Ishikawa (cell line): Measurements from ENCODE around the gene NHS.

Experiments
- CEBPB ChIP-seq: IDR thresholded peaks from 2 replicates; pipeline ENCODE4 v1.6.1; 2012
- CREB1 ChIP-seq: IDR thresholded peaks from 2 replicates; pipeline ENCODE4 v1.6.1; 2012; ENCODE audit warnings: low read depth
- EGR1 ChIP-seq: IDR thresholded peaks from 2 replicates; pipeline ENCODE4 v1.6.1; 2012
- EP300 ChIP-seq: IDR thresholded peaks from 2 replicates; pipeline ENCODE4 v1.6.1; 2012; ENCODE audit warnings: borderline replicate concordance
- FOXM1 ChIP-seq: IDR thresholded peaks from 2 replicates; pipeline ENCODE4 v1.6.1; 2012; ENCODE audit warnings: low read depth, borderline replicate concordance
- NFIC ChIP-seq: IDR thresholded peaks from 2 replicates; pipeline ENCODE4 v1.6.1; 2012
- RAD21 ChIP-seq: IDR thresholded peaks from 2 replicates; pipeline ENCODE4 v1.6.1; 2012; ENCODE audit warnings: low read depth
- TAF1 ChIP-seq: IDR thresholded peaks from 2 replicates; pipeline ENCODE4 v1.6.1; 2012; ENCODE audit warnings: low read depth, mild to moderate bottlenecking
- TCF12 ChIP-seq: IDR thresholded peaks from 2 replicates; pipeline ENCODE4 v1.6.1; 2012; ENCODE audit warnings: low read depth
- TEAD4 ChIP-seq: IDR thresholded peaks from 2 replicates; pipeline ENCODE4 v1.6.1; 2012
- USF1 ChIP-seq: IDR thresholded peaks from 2 replicates; pipeline ENCODE4 v1.6.1; 2012
- YY1 ChIP-seq: IDR thresholded peaks from 2 replicates; pipeline ENCODE4 v1.6.1; 2012; ENCODE audit warnings: low read depth
- ZBTB7A ChIP-seq: IDR thresholded peaks from 2 replicates; pipeline ENCODE4 v1.6.1; 2012; ENCODE audit warnings: low read depth
- TF ChIP-seq, protein P1 (sequence below): IDR thresholded peaks from 2 replicates; pipeline ENCODE4 v1.6.1; 2012
- TF ChIP-seq, protein P2 (sequence below): IDR thresholded peaks from 2 replicates; pipeline ENCODE4 v1.6.1; 2012; ENCODE audit warnings: low read depth, mild to moderate bottlenecking

Gene NHS

GRCh38 chrX:17435476-17435875 is 60.5 kb downstream of the NHS start:
- no peak for TF ChIP-seq CEBPB
- TF ChIP-seq ZBTB7A: no peak
- no peak for TF ChIP-seq TEAD4
- no peak for TF ChIP-seq FOXM1
- TF ChIP-seq EGR1: no peak
- no peak for TF ChIP-seq CREB1
- no peak for TF ChIP-seq YY1
- no peak for TF ChIP-seq TAF1
- TF ChIP-seq NFIC: no peak
- TF ChIP-seq RAD21: no peak
- no peak for TF ChIP-seq TCF12
- no peak for TF ChIP-seq EP300
- TF ChIP-seq, protein P1, sequence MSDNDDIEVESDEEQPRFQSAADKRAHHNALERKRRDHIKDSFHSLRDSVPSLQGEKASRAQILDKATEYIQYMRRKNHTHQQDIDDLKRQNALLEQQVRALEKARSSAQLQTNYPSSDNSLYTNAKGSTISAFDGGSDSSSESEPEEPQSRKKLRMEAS: no peak
- TF ChIP-seq, protein P2, sequence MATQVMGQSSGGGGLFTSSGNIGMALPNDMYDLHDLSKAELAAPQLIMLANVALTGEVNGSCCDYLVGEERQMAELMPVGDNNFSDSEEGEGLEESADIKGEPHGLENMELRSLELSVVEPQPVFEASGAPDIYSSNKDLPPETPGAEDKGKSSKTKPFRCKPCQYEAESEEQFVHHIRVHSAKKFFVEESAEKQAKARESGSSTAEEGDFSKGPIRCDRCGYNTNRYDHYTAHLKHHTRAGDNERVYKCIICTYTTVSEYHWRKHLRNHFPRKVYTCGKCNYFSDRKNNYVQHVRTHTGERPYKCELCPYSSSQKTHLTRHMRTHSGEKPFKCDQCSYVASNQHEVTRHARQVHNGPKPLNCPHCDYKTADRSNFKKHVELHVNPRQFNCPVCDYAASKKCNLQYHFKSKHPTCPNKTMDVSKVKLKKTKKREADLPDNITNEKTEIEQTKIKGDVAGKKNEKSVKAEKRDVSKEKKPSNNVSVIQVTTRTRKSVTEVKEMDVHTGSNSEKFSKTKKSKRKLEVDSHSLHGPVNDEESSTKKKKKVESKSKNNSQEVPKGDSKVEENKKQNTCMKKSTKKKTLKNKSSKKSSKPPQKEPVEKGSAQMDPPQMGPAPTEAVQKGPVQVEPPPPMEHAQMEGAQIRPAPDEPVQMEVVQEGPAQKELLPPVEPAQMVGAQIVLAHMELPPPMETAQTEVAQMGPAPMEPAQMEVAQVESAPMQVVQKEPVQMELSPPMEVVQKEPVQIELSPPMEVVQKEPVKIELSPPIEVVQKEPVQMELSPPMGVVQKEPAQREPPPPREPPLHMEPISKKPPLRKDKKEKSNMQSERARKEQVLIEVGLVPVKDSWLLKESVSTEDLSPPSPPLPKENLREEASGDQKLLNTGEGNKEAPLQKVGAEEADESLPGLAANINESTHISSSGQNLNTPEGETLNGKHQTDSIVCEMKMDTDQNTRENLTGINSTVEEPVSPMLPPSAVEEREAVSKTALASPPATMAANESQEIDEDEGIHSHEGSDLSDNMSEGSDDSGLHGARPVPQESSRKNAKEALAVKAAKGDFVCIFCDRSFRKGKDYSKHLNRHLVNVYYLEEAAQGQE: no peak
- TF ChIP-seq USF1: no peak

- no peak for TF ChIP-seq USF1
- TF ChIP-seq FOXM1: no peak
- TF ChIP-seq TEAD4: no peak
- TF ChIP-seq TAF1: no peak
- no peak for TF ChIP-seq EGR1
- no peak for TF ChIP-seq CREB1
- TF ChIP-seq ZBTB7A: no peak
- TF ChIP-seq YY1: no peak
- TF ChIP-seq, protein P2: no peak
- no peak for TF ChIP-seq TCF12
- no peak for TF ChIP-seq RAD21
- no peak for TF ChIP-seq CEBPB
- TF ChIP-seq, protein P1: no peak
- TF ChIP-seq NFIC: no peak
- no peak for TF ChIP-seq EP300
These were observed 63.2 kb downstream of the NHS start for GRCh38 chrX:17438221-17438620.

GRCh38 chrX:17440258-17440657 is 65.3 kb downstream of the NHS start:
- no peak for TF ChIP-seq FOXM1
- TF ChIP-seq NFIC: no peak
- TF ChIP-seq, protein P2: no peak
- no peak for TF ChIP-seq USF1
- no peak for TF ChIP-seq CREB1
- TF ChIP-seq TEAD4: no peak
- TF ChIP-seq ZBTB7A: no peak
- no peak for TF ChIP-seq CEBPB
- TF ChIP-seq TCF12: no peak
- TF ChIP-seq, protein P1: no peak
- no peak for TF ChIP-seq TAF1
- TF ChIP-seq RAD21: no peak
- no peak for TF ChIP-seq EP300
- no peak for TF ChIP-seq EGR1
- no peak for TF ChIP-seq YY1

DNA sequence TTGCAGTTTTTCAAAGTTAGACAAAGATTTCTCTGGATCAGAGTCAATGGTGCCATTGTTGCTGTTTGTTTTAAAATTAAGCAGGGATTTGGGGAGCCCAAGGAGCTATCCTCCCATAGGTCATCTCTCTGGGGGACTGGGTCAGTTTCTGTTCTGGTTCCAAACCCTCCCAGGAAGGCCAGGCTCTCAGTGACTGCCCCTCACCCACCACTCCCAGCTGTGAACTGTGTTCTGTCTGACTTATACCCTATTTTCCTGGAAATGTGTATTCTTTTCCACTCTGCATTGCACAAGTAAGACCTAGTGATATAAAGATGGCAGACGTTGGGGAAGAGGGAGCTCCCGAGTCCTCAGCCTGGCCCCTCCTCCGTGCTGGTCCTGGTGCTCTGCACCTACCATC is 65.8 kb downstream of the NHS start:
- TF ChIP-seq ZBTB7A: no peak
- TF ChIP-seq NFIC: no peak
- TF ChIP-seq TAF1: no peak
- no peak for TF ChIP-seq EP300
- TF ChIP-seq USF1: no peak
- TF ChIP-seq, protein P2: no peak
- no peak for TF ChIP-seq YY1
- TF ChIP-seq EGR1: no peak
- TF ChIP-seq CREB1: no peak
- TF ChIP-seq, protein P1: no peak
- TF ChIP-seq TEAD4: no peak
- TF ChIP-seq FOXM1: no peak
- TF ChIP-seq RAD21: no peak
